Fibroblast of pulmonary artery (primary cell): Measurements from ENCODE around the gene DYNC2H1.
A peak's percentile ranks its signal among the peaks of the same experiment; 100 is the strongest.

Experiments
- DNase-seq: peaks from one replicate; pipeline ENCODE4 v3.0.0-alpha.2; 2010; ENCODE audit warnings: low read depth
- H3K4me3 ChIP-seq: replicated peaks from 2 replicates; pipeline ENCODE4 v1.5.1; 2011; ENCODE audit warnings: low read depth, mild to moderate bottlenecking, control low read depth, low read length, moderate library complexity
- TF ChIP-seq, protein P1 (sequence below): IDR thresholded peaks from 2 replicates; pipeline ENCODE4 v1.5.1; 2011; ENCODE audit warnings: mild to moderate bottlenecking, control low read depth, low read length, inconsistent platforms; ENCODE audit errors: missing control alignments

The DYNC2H1 gene

DNA sequence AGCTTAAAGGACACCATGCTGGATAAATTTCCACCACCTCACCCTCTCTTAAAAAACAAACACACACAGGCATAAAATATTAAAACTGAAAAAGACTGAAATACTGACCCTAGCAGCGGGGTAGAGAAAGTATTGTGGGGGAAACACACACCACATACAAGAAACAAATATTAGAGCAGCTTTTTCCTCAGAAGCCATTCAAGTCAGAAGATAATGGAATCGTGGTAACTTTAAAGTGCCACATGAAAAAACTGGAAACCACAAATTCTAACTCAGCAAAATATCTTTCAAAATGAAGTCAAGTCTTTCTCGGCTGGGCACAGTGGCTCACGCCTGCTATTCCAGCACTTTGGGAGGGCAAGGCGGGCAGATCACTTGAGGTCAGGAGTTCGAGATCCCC is 223.2 kb downstream of the DYNC2H1 start:
- H3K4me3 ChIP-seq: no peak overlapping the region
- DNase-seq: no peak
- TF ChIP-seq, protein P1, sequence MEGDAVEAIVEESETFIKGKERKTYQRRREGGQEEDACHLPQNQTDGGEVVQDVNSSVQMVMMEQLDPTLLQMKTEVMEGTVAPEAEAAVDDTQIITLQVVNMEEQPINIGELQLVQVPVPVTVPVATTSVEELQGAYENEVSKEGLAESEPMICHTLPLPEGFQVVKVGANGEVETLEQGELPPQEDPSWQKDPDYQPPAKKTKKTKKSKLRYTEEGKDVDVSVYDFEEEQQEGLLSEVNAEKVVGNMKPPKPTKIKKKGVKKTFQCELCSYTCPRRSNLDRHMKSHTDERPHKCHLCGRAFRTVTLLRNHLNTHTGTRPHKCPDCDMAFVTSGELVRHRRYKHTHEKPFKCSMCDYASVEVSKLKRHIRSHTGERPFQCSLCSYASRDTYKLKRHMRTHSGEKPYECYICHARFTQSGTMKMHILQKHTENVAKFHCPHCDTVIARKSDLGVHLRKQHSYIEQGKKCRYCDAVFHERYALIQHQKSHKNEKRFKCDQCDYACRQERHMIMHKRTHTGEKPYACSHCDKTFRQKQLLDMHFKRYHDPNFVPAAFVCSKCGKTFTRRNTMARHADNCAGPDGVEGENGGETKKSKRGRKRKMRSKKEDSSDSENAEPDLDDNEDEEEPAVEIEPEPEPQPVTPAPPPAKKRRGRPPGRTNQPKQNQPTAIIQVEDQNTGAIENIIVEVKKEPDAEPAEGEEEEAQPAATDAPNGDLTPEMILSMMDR: no peak

DNA sequence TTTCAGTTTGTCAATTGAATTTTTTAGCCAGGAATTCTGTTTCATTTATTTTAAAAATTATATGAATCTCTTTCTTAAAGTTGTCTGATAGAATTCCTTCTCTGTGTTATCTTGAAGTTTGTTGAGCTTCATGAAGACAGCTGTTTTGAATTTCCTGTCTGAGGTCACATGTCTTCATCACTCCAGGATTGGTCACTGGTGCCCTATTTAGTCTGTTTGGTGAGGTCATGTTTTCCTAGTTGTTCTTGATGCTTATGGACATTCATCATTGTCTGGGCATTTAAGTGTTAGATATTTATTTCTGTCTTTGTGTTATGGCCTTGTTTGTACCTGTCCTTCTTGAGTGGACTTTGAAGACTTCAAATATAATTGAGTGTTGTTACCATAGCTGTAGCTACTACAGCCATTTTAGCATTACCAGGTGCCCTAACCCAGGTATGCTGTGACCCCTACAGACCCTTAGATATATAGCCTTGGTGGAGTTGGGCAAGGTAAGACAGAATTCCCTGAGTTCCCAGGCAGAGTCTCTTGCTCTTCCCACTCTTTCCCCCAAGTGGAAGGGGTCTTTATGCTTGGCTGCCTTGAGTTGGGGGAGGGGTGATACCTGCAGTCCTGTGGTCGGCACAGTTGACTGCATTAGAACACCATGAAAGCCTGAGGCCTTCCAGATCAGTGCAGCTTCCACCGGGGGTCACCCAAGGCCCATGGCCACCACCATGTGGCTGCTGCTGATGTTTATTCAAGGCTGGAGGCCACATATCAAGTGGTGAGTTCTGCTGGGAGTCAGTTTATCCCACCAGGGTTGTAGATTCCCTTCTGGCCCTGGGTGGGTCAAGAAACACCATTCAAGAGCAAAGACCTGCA is 229.6 kb downstream of the DYNC2H1 start:
- peak; percentile 53 for DNase-seq
- H3K4me3 ChIP-seq: no peak overlapping the region
- TF ChIP-seq, protein P1: peak; percentile 26

DNA sequence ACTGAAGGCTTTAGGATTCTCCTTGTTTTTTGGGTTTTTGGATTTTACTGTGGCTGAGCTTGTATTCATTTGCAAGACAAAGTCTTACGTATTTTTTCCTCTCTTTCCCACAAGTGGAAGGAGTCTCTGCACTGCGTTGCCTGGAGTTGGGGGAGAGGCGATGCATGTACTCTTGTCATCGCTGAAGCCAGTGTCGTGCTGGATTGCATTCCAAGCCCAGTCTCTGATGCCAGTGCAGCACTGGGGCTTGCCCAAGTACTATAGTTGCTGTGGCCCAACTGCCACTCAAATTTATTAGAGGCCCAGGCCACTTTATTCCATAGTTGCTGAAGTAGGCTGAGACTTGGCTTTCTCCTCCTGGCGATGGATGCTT is 230.2 kb downstream of the DYNC2H1 start:
- H3K4me3 ChIP-seq: no peak overlapping the region
- no peak for DNase-seq
- TF ChIP-seq, protein P1: no peak

DNA sequence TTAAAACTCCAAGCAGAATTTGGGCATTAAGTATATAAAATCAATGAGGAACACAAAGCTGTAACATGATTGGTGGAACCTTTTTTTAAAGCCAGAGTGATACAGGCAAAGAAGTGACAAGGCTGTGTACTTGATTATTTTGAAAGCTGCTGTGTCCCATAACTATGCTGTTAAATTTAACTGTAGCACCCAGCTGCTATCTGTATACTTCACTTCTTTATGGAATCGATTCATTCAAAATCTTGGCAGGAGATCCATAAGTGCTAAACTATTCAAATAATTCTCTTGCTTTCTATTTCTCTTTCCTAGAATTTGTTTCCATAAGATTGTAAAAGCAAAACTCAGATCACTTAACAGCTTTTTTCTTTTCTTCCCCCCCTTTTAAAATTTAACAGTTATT is 231.7 kb downstream of the DYNC2H1 start:
- no peak for DNase-seq
- H3K4me3 ChIP-seq: no peak overlapping the region
- TF ChIP-seq, protein P1: no peak

DNA sequence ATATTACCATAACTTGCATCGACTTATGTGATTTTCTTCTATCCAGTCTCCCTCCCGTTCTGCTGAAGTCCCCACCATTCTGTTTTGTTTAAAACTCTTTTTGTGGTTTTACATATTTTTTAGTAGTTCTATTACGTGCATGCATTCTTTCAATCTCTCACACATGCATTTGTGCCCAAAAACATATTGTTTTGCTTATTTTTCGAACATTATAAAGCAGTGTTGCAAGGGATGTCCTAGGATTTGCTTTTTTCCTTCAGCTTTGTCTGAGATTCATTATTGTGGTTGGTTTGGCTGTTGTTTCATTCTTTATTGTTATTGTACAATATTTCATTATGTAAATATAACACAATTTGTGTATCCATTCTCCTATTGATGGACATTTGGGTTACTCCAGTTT is 235.7 kb downstream of the DYNC2H1 start:
- DNase-seq: no peak
- TF ChIP-seq, protein P1: no peak
- no peak overlapping the region for H3K4me3 ChIP-seq

DNA sequence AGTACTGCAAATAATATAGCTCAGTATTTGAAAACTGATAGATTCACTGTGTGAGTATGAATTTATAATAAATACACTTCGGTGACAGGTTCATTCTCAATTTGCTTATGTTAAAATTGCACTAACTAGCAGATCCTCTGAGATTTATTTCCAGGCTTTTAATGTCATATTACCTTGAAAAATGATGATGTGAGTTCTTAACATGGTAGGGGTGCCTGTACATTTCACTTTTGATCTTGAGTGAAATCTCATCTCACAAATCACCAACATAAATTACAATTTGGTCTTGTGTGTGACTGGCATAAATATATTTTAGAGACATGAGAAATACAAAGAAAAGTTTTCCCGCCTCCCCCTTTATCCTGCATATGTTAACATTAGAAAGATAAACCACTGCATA is 240.4 kb downstream of the DYNC2H1 start:
- H3K4me3 ChIP-seq: no peak overlapping the region
- TF ChIP-seq, protein P1: no peak
- DNase-seq: no peak

DNA sequence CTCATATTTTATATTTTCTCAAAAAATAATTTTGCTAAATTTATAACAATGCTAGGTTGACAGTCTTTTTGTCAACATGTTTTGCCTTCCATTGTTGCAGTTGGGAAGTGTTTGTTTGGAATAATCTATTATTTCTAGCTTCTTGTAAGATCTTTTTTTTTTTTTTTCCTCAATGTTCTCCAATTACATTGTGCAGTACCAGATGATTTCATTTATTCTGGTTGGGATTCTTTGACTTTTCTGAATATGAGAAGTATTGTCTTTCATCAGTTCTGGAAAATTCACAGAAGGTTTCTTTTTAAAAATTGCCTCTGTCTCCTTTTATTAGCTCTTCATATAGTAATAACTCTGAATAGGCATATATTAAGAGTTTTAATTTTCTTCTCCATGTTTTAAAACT is 245.4 kb downstream of the DYNC2H1 start:
- DNase-seq: no peak
- TF ChIP-seq, protein P1: no peak
- no peak overlapping the region for H3K4me3 ChIP-seq
